Measurements from ENCODE around the gene NOXA1. TPM values are rescaled to one million over a fixed set of nuclear protein-coding genes. Genes with fewer than 3 reads are reported as not detected.

The NOXA1 gene
- total and polyA plus RNA-seq, 7 experiments from 2014 or later = 0.73 to 11.1 (median 5.1) TPM

- Histone ChIP-seq H3K27ac (ENCODE audit: low read depth, low read length) (peak overlapping the region; percentile 66), H3K9me3 (ENCODE audit: control insufficient read depth in 2 of 3, low read length in 3 of 3) (no peaks in the 10 kb centered on the region), H3K4me3 (ENCODE audit: low read length) (peak overlapping the region; percentile 11), H3K4me1 (ENCODE audit: control insufficient read depth in 2 of 2, insufficient read depth in 2 of 2, low read length in 2 of 2) (peaks cover 29 to 51% of the 10 kb centered on the region in 2 donors), H3K36me3 (ENCODE audit: control insufficient read depth in 2 of 3, insufficient read depth in 3 of 3, low read length in 3 of 3) (peaks cover 0 to 30% (median 4%) of the 10 kb centered on the region in 3 experiments), H3K27me3 (ENCODE audit: control insufficient read depth in 2 of 2, insufficient read depth in 2 of 2, low read length in 2 of 2) (no peaks in the 10 kb centered on the region)
- Mint-ChIP-seq H3K4me1 (peaks cover 5 to 65% (median 38%) of the 10 kb centered on the region in 7 donors), H3K27ac (peak overlapping the region in 8 of 9 donors; percentile 54 to 80 (median 66)), H3K36me3 (peaks cover 0 to 10% (median 0%) of the 10 kb centered on the region in 5 donors), H3K27me3 (no peaks in the 10 kb centered on the region), H3K4me3 (peak overlapping the region; percentile 51 to 79 (median 68)), H3K9me3 (peaks cover 0 to 3% (median 0%) of the 10 kb centered on the region in 11 donors)
- no peak for ATAC-seq
- POLR2A ChIA-PET = interaction anchor here (1.4 kb wide), 1 partner anchor 11 kb away, joined by 4 read pairs; no protein-coding TSS in a partner anchor
- intact Hi-C loops (cut with micrococcal nuclease) = loop anchor here (2.0 to 10.0 kb wide), 4 partner anchors 138 to 1210 kb away; partner anchors contain the start of genes TMEM141 (in 2 of the 2), QSOX2 (in 1 of the 2) and ZMYND19 (in 1 of the 2)
- peak in 3 of 9 donors; percentile 8 to 21 (median 16) for DNase-seq
- CTCF ChIA-PET = no interaction called here
Observed at GRCh38 chr9:137454597-137455358, 31.6 kb downstream of the NOXA1 start.

DNA sequence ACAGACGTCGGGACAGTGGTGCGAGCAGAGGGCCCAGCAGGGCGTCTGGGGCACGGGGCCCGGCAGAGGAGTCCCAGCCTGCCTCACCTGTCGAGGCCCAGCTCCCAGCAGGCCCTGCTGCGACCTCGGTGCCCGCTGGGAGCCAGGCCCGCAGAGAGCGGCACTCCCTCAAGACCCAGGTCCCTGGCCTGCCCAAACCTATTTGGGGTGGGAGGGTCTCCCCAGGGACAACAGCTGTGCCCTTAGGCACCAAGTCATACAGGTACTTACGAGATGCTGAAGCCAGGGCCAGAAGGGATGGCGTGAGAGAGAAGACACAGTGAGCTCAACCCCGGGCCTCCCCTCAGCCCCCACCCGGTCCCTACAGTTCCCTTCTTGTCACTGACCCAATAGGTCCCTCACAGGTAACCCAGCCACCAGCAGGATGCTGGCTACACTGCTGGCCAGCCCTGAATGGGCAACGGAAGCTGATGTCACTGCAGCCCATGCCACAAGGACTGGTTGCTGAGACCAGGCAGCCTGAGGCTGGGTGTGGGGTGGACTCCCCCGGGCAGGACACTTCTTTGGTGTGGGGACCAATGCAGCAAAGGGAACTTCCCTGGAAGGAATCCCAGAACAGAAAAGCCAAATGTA, 32.3 kb downstream of the NOXA1 start:
- H3K36me3 ChIP-seq (ENCODE audit: control insufficient read depth in 2 of 3, insufficient read depth in 3 of 3, low read length in 3 of 3) = peaks cover 0 to 30% (median 4%) of the 10 kb centered on the region in 3 experiments
- ATAC-seq (no peak), DNase-seq (peak in 1 of 9 donors; percentile 13)
- H3K4me3 Mint-ChIP-seq = peak overlapping the region in 7 of 10 donors; percentile 6 to 79 (median 47)
- ChIA-PET POLR2A (no interaction called here), CTCF (no interaction called here)
- no peak overlapping the region for H3K4me3 ChIP-seq (ENCODE audit: low read length)
- no peaks in the 10 kb centered on the region for H3K27me3 Mint-ChIP-seq
- no peaks in the 10 kb centered on the region for H3K9me3 ChIP-seq (ENCODE audit: control insufficient read depth in 2 of 3, low read length in 3 of 3)
- intact Hi-C loops (cut with micrococcal nuclease) = loop anchor here in 1 of 2 donors (2.0 to 10.0 kb wide), 3 partner anchors 137 to 1211 kb away; partner anchors contain the start of genes QSOX2, TMEM141 and ZMYND19
- peak overlapping the region in 3 of 9 donors; percentile 21 to 65 (median 26) for H3K27ac Mint-ChIP-seq
- no peaks in the 10 kb centered on the region for H3K27me3 ChIP-seq (ENCODE audit: control insufficient read depth in 2 of 2, insufficient read depth in 2 of 2, low read length in 2 of 2)
- H3K4me1 ChIP-seq (ENCODE audit: control insufficient read depth in 2 of 2, insufficient read depth in 2 of 2, low read length in 2 of 2) = peaks cover 34 to 51% of the 10 kb centered on the region in 2 donors
- peaks cover 5 to 65% (median 40%) of the 10 kb centered on the region in 7 donors for H3K4me1 Mint-ChIP-seq
- peaks cover 0 to 10% (median 0%) of the 10 kb centered on the region in 5 donors for H3K36me3 Mint-ChIP-seq
- H3K27ac ChIP-seq (ENCODE audit: low read depth, low read length) = no peak overlapping the region
- H3K9me3 Mint-ChIP-seq = no peaks in the 10 kb centered on the region

GRCh38 chr9:137456061-137456863, 33.1 kb downstream of the NOXA1 start:
- Mint-ChIP-seq H3K36me3 (peaks cover 0 to 10% (median 0%) of the 10 kb centered on the region in 5 donors), H3K27ac (peak overlapping the region in 6 of 9 donors; percentile 17 to 75 (median 48)), H3K27me3 (no peaks in the 10 kb centered on the region), H3K4me1 (peaks cover 5 to 65% (median 44%) of the 10 kb centered on the region in 7 donors), H3K9me3 (no peaks in the 10 kb centered on the region), H3K4me3 (peak overlapping the region in 8 of 10 donors; percentile 15 to 73 (median 46))
- CTCF ChIA-PET = interaction anchor here (0.6 kb wide), 1 partner anchor 177 kb away, joined by 3 read pairs; no protein-coding TSS in a partner anchor
- POLR2A ChIA-PET = no interaction called here
- DNase-seq (peak in 1 of 9 donors; percentile 1), ATAC-seq (no peak)
- Histone ChIP-seq H3K27me3 (ENCODE audit: control insufficient read depth in 2 of 2, insufficient read depth in 2 of 2, low read length in 2 of 2) (no peaks in the 10 kb centered on the region), H3K27ac (ENCODE audit: low read depth, low read length) (no peak overlapping the region), H3K4me3 (ENCODE audit: low read length) (no peak overlapping the region), H3K36me3 (ENCODE audit: control insufficient read depth in 2 of 3, insufficient read depth in 3 of 3, low read length in 3 of 3) (peaks cover 0 to 30% (median 4%) of the 10 kb centered on the region in 3 experiments), H3K4me1 (ENCODE audit: control insufficient read depth in 2 of 2, insufficient read depth in 2 of 2, low read length in 2 of 2) (peaks cover 42 to 56% of the 10 kb centered on the region in 2 donors), H3K9me3 (ENCODE audit: control insufficient read depth in 2 of 3, low read length in 3 of 3) (no peaks in the 10 kb centered on the region)
- intact Hi-C loops (cut with micrococcal nuclease) = loop anchor here in 1 of 2 donors (5.0 to 10.0 kb wide), 2 partner anchors 136 to 1211 kb away; partner anchors contain the start of genes QSOX2 and ZMYND19

DNA sequence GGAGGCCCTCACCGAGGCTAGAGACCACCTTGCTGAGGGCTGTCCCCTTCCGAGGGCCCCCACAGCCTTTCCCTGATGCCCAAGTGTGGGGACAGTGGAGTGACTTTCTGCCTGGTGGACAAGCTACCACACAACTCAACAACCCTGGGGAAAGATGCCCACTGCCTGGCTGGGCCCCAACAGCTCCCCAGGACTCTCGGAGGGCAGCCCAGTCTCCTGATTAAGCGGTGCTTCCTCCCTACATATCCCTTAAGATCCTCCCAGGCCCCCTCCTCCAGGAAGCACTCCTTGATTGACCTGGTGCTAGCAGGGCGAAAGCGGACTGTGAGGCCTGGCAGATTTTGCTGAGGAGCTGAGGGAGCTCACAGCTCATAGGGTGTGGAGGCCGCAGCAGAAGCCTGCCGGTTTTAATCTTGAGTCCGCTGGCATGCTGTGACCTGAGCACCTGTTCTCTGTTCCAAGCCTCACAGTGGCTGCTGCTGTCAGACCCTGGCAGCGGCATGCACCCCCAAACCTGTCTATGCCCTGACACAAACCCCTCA, 33.7 kb downstream of the NOXA1 start:
- peaks cover 0 to 30% (median 4%) of the 10 kb centered on the region in 3 experiments for H3K36me3 ChIP-seq (ENCODE audit: control insufficient read depth in 2 of 3, insufficient read depth in 3 of 3, low read length in 3 of 3)
- H3K27me3 Mint-ChIP-seq = no peaks in the 10 kb centered on the region
- peaks cover 5 to 65% (median 41%) of the 10 kb centered on the region in 7 donors for H3K4me1 Mint-ChIP-seq
- H3K27ac Mint-ChIP-seq = peak overlapping the region in 3 of 9 donors; percentile 17 to 75 (median 29)
- no peaks in the 10 kb centered on the region for H3K27me3 ChIP-seq (ENCODE audit: control insufficient read depth in 2 of 2, insufficient read depth in 2 of 2, low read length in 2 of 2)
- H3K4me3 ChIP-seq (ENCODE audit: low read length) = no peak overlapping the region
- no peaks in the 10 kb centered on the region for H3K9me3 Mint-ChIP-seq
- POLR2A ChIA-PET = no interaction called here
- H3K36me3 Mint-ChIP-seq = peaks cover 0 to 10% (median 0%) of the 10 kb centered on the region in 5 donors
- CTCF ChIA-PET = interaction anchor here (0.6 to 1.3 kb wide), 2 partner anchors 12 to 176 kb away, joined by 3 read pairs; no protein-coding TSS in a partner anchor
- intact Hi-C loops (cut with micrococcal nuclease) = loop anchor here in 1 of 2 donors (5.0 to 10.0 kb wide), 2 partner anchors 135 to 1212 kb away; partner anchors contain the start of genes QSOX2 and ZMYND19
- peak overlapping the region in 9 of 10 donors; percentile 21 to 73 (median 41) for H3K4me3 Mint-ChIP-seq
- H3K9me3 ChIP-seq (ENCODE audit: control insufficient read depth in 2 of 3, low read length in 3 of 3) = no peaks in the 10 kb centered on the region
- H3K27ac ChIP-seq (ENCODE audit: low read depth, low read length) = no peak overlapping the region
- ATAC-seq = no peak
- peak in 1 of 9 donors; percentile 5 for DNase-seq
- H3K4me1 ChIP-seq (ENCODE audit: control insufficient read depth in 2 of 2, insufficient read depth in 2 of 2, low read length in 2 of 2) = peaks cover 44 to 57% of the 10 kb centered on the region in 2 donors

DNA sequence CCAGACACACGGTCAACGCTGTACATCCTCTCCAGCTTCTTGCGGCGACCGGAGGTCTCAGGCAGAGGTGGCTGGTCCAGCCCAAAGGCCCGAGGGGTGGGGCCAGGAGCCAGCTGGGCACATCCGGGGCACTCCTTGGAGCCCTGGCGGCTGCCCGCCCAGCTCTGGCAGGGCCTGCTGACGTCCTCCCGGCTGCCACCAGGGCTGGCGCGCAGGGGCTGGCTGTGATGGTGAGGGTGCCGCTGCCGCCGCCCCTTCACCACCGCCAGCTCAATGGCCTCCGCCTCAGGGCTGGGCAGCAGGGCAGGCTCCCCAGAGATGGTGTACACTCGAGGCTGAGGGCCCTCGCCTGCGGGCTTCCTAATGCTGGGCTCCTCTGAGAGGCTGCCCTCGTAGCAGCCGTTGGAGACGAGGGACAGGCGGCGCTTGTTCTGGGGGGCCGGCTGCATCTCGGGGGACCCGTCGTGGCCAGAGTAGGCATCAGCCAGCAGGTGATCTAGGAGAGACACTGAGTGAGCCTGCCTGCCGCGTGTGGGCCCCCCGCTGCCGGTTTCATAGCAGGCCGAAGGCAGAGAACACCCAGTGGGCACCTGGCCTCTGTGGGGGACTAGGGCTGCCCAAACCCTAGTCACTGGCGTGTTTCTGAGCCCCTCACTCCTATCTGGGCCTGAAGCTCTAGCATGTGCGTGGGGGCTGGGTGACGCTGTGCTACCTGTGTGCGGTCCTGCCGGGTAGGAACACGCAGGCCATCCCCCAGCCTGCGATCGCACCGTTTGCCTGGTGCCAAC, 34.4 kb downstream of the NOXA1 start:
- H3K9me3 ChIP-seq (ENCODE audit: control insufficient read depth in 2 of 3, low read length in 3 of 3) = no peaks in the 10 kb centered on the region
- peak in 1 of 9 donors; percentile 13 for DNase-seq
- Mint-ChIP-seq H3K9me3 (no peaks in the 10 kb centered on the region), H3K4me1 (peaks cover under 1 to 61% (median 36%) of the 10 kb centered on the region in 7 donors), H3K27ac (peak overlapping the region in 3 of 9 donors; percentile 19 to 33 (median 32)), H3K27me3 (no peaks in the 10 kb centered on the region), H3K4me3 (peak overlapping the region in 9 of 10 donors; percentile 29 to 73 (median 57)), H3K36me3 (peaks cover 0 to 8% (median 0%) of the 10 kb centered on the region in 5 donors)
- peaks cover 0 to 30% (median 4%) of the 10 kb centered on the region in 3 experiments for H3K36me3 ChIP-seq (ENCODE audit: control insufficient read depth in 2 of 3, insufficient read depth in 3 of 3, low read length in 3 of 3)
- no peak overlapping the region for H3K4me3 ChIP-seq (ENCODE audit: low read length)
- intact Hi-C loops (cut with micrococcal nuclease) = loop anchor here in 1 of 2 donors (5.0 to 10.0 kb wide), 2 partner anchors 135 to 1213 kb away; partner anchors contain the start of genes QSOX2 and ZMYND19
- H3K4me1 ChIP-seq (ENCODE audit: control insufficient read depth in 2 of 2, insufficient read depth in 2 of 2, low read length in 2 of 2) = peaks cover 42 to 55% of the 10 kb centered on the region in 2 donors
- no peak for ATAC-seq
- POLR2A ChIA-PET = no interaction called here
- CTCF ChIA-PET = interaction anchor here (1.3 kb wide), 1 partner anchor 12 kb away, joined by 3 read pairs; no protein-coding TSS in a partner anchor
- H3K27me3 ChIP-seq (ENCODE audit: control insufficient read depth in 2 of 2, insufficient read depth in 2 of 2, low read length in 2 of 2) = no peaks in the 10 kb centered on the region
- no peak overlapping the region for H3K27ac ChIP-seq (ENCODE audit: low read depth, low read length)

All from naive thymus-derived CD4-positive, alpha-beta T cell (primary cell).